OCI-LY7 (cell line): ENCODE data around the gene MRC1.

Experiments
- EZH2phosphoT487 ChIP-seq: fragments of 200-600 bp; sonication (generic); IDR thresholded peaks from 2 replicates; pipeline ENCODE4 v1.6.1; 2018; ENCODE audit warnings: low read depth, borderline replicate concordance, mild to moderate bottlenecking, mixed run types, antibody characterized with exemption, low read length, moderate library complexity, mixed read lengths
- TF ChIP-seq, protein P1 (sequence below): fragments of 200-600 bp; sonication (generic); conservative IDR thresholded peaks from 2 replicates; pipeline ENCODE4 v1.5.1; 2014; ENCODE audit warnings: mild to moderate bottlenecking, antibody characterized with exemption, low read length, moderate library complexity, mixed read lengths

DNA sequence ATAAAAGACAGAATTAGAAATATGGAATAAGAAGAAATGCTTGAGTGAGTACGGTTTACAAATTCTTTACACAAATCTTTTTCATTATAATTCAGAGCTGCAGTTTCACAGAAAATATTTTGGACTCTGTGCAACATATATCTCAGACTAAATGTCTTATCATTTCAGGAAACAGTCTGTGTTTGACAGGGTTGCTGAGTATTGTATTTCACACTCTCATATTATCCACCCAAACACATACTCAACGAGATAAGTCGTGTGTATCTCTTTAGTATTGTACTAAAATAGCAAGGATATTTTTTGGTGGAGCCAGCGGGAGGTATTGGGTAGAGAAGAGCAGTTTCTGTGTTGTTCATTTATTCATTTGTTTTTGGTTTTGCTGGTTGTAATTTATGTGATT lies 103.6 kb downstream of the MRC1 start:
- TF ChIP-seq, protein P1, sequence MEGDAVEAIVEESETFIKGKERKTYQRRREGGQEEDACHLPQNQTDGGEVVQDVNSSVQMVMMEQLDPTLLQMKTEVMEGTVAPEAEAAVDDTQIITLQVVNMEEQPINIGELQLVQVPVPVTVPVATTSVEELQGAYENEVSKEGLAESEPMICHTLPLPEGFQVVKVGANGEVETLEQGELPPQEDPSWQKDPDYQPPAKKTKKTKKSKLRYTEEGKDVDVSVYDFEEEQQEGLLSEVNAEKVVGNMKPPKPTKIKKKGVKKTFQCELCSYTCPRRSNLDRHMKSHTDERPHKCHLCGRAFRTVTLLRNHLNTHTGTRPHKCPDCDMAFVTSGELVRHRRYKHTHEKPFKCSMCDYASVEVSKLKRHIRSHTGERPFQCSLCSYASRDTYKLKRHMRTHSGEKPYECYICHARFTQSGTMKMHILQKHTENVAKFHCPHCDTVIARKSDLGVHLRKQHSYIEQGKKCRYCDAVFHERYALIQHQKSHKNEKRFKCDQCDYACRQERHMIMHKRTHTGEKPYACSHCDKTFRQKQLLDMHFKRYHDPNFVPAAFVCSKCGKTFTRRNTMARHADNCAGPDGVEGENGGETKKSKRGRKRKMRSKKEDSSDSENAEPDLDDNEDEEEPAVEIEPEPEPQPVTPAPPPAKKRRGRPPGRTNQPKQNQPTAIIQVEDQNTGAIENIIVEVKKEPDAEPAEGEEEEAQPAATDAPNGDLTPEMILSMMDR, result no peak
- no peak for TF ChIP-seq EZH2phosphoT487
